AG09319 (cell line): ENCODE measurements around the gene KCNB1.

ENCODE experiments used
- DNase-seq: peaks from one replicate; pipeline ENCODE4 v3.0.0-alpha.2; 2010; ENCODE audit warnings: low read depth; ENCODE audit errors: extremely low read depth
- CTCF ChIP-seq: IDR thresholded peaks from 2 replicates; pipeline ENCODE4 v1.5.1; 2011; ENCODE audit warnings: low read depth, mild to moderate bottlenecking, inconsistent platforms, low read length, moderate library complexity

KCNB1 gene

GRCh38 chr20:49470922-49471321 is 11.5 kb downstream of the KCNB1 start:
- DNase-seq = no peak
- no peak for TF ChIP-seq CTCF

- no peak for DNase-seq
- no peak for TF ChIP-seq CTCF
Measured at GRCh38 chr20:49469060-49469459, 13.4 kb downstream of the KCNB1 start.

- TF ChIP-seq CTCF = no peak
- no peak for DNase-seq
Measured at GRCh38 chr20:49468412-49468811, 14.1 kb downstream of the KCNB1 start.

- no peak for DNase-seq
Measured at GRCh38 chr20:49466114-49466912, 16.2 kb downstream of the KCNB1 start.

GRCh38 chr20:49464556-49464955 is 17.9 kb downstream of the KCNB1 start:
- DNase-seq = no peak
- TF ChIP-seq CTCF = no peak

More at GRCh38 chr20:49466114-49466912, 16.2 kb downstream of the KCNB1 start:
- TF ChIP-seq CTCF = no peak

- DNase-seq = no peak
Measured at GRCh38 chr20:49462626-49463025, 19.8 kb downstream of the KCNB1 start.

More at GRCh38 chr20:49462626-49463025, 19.8 kb downstream of the KCNB1 start:
- no peak for TF ChIP-seq CTCF
